NCI-H146 treated with DMSO at 0.1 percent for 48 hours (cell line): Measurements from ENCODE around the gene TMEM63A.
"Not testable (repeated sequence)": the region's sequence is repeated elsewhere in the genome, so short reads cannot be mapped to it uniquely, and the experiment has no call there.

ENCODE experiments used
- DNase-seq: peaks from one replicate; lab custom pipeline; 2025; ENCODE audit not compliant: unreplicated experiment; lab: John Stamatoyannopoulos, UW

TMEM63A gene

DNA sequence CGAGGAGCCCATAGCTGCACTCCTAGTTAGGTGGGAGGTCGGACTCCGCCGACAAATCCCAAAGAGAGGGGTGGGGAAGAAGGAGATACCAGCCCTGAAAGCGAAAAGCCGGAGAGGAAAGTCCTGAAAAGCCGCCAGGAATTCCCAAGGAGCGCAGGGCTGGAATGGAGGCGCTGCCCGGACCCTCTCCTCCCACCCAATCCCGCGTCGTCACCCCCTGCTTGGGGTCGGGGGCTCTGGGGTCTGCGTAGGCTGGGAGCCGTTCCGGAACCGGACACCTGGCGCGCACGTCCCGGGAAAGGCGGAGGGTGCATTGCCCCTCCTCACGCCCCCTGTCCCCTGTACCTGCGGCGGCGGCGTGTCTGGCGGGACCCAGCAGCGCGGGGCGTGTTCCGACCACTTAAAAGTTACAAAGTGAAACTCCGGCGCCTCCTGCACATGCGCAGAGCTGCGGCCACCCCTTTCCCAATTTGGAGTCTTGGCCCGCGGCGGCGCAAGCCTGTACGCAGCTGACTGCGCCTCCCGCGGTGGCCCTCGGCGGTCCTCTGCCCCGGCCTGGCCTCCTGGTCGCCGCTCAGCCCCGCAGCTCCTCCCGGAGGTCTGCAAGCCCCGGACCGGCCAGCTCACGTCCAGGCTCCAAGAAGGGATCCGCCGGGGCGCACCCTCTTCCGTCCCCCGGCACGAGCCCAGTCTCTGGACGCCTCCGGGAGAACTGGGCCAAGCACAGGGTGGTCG is at the start of gene TMEM63A:
TMEM63A (minus strand) TSS at position 422 of the 735 bp plus-strand sequence. CDS start 4,800 bp downstream, outside the sequence.
- no peak for DNase-seq

DNA sequence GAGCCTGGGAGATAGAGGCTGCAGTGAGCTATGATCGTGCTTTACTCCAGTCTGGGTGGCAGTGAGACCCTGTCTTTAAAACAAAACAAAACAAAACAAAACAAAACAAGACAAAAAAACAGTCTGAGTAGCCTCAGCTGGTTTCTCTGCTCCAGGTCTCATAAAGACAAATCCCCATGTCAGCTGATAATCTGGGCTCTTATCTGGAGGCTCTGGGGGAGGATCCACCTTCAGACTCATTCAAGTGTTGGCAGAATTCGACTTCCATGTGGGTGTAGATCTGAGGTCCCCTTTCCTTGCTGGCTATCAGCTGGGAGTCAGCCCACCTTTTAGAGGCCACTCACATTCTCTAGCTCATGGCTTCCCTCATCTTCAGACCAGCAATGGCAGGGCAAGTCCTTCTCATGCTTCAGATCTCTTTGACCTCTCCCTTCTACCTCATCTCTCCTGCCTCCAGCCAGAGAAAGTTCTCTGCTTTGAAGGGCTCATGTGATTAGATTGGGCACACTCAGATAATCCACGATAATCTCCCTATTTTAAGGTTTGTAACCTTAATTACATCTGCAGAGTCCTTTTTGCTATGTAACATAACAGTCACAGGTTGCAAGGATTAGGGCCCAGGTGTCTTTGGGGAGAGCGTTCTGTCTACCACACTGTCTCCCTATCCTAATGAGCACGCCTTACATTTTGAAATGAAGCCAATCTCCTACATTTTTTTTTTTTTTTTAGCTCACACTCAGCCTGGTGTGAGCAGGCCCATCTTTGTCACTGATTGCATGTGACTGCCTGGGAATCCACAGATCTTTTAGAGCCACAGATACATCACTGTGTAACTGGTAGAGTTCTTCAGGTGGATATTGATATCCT is 49.3 kb upstream of the TMEM63A start:
- DNase-seq = no peak

GRCh38 chr1:225930566-225930965 is 48.4 kb upstream of the TMEM63A start:
- DNase-seq = no peak

DNA sequence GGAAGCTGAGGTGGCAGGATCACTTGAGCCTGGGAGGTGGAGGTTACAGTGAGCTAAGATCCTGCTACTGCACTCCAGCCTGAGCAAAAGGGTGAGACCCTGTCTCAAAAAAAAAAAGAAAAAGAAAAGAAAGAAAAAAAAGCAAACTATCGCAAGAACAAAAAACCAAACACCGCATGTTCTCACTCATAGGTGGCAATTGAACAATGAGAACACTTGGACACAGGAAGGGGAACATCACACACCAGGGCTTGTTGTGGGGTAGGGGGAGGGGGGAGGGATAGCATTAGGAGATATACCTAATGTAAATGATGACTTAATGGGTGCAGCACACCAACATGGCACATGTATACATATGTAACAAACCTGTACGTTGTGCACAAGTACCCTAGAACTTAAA is 47.3 kb upstream of the TMEM63A start:
- DNase-seq = not testable (repeated sequence)

DNA sequence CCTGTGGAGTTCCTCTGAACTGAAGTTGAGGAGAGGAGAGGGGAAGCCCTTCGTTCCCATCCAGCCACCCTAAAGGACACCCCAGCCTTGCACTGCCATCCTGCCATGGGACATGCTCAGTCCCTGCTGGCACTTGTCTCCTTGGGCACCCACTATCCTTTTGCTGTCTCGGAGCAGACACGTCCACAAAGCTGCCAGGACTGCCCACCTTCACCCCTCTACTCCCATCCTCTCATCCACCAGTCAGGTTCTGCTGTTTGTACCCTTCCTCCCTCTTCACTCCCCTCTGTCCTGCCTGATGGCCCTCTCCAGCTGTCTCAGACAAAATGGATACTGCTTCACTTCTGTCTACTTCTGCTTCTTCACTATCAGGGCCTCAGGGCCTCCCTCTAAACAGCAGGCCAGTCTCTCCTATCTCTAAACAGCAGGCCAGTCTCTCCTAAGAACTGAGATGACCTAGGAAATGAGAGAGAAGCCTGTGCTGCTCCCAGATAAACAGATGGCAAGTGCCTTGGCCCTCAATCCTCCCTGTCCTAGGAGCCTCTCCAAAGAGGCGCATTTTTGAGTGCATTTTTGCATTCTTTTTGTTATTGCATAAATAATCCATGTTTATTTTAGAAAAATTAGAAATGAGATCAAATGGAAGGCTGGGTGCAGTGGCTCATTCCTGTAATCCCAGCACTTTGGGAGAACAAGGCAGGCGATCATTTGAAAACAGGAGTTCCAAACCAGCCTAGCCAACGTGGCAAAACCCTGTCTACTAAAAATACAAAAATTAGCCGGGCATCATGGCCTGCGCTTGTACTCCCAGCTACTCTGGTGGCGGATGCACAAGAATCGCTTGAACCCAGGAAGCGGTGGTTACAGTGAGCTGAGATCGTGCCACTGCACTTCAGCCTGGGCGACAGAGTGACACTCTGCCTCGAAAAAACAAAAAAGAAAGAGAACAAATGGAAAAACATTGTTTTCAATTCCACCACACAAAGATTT is 46.3 kb upstream of the TMEM63A start:
- no peak for DNase-seq

DNA sequence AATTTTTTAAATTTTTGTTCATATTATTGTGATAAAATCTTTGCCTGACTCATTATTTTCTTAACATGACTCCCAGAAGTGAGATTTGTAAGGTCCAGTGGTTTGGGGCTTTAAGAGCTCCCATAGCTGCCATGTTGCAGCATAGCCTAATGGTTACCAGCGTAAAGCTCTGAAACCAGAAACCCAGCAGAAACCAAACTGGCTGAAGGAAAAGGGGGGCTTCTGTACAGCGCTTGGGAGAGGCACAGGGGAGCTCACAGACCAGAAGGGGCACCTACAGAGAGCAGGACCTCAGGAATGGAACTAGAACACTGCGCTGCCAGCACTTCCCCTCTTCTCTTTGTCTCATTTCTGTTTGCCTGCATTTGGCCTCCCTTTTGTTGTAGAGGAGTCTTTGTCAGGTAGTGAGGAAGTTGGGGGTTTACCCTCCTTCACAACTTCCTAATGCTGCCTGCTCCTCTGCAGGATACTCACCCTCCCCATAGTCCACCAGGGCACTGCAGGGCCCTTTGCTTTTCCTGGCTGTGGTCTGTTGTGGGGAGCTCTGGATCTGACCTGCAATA is 44.5 kb upstream of the TMEM63A start:
- no peak for DNase-seq

GRCh38 chr1:225923692-225924555 is 41.7 kb upstream of the TMEM63A start, which contains the start of gene PYCR2:
Gene PYCR2 (minus strand): TSS chr1:225924250. CDS start chr1:225924110, 140 bp downstream.
- peak; percentile 96 for DNase-seq

DNA sequence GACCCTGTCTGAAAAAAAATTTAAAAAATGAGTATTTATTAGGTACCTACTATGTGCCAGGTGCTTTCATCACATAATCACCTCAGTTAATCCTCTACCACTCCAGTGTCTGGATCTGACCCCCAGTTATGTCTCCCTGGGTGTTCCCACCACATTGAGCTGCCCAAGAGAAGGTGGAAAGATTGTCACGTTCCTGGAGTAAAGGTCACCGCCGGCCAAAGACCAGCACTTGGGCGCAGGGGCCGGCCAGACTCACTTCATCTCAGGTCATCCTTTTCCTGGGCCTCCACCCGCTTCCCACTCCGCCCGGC is 41.2 kb upstream of the TMEM63A start:
- no peak for DNase-seq

DNA sequence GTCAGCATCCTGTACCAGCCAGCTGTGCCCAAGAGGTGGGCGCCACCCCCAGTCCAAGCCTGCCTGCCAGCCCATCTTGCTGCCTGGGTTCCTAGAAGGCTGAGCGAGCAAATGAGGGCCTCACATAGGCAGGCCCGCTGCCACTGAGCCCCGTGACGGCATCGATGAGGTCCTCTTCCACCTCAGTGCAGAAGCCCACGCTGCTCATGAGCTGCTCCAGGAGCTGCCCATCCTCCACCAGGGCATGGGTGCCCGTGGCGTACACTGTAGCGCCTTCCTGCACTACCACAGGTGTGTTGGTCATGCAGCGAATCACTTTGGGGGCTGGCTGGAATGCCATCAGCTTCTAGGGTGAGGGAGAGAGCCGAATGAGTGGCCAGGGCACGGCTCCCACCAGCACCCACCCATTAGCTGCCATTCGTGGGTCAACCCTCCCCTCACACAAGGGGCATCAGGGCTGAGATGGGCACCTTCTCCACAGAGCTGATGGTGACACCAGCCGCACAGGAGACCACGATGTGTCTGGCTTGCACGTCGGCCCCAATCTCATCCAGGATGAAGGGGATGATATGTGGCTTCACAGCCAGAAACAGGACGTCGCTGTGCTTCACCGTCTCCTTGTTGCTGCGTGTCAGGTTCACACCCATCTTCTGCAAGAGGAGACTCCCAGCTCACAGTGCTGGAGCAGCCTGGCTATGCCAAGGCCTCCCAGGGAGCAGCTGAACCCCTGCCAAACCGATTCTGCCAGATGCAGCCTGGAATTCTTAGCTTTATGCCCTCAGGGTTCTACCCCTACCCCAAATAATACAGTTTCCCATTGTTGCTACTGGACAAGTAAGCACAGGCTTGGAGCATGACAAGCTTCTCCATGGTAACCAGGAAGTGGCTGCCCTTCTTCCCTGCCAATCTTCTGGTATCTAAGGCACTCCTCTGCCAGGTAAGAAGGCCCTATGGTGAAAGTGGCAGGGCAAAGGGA is 39.8 kb upstream of the TMEM63A start:
- peak; percentile 16 for DNase-seq

DNA sequence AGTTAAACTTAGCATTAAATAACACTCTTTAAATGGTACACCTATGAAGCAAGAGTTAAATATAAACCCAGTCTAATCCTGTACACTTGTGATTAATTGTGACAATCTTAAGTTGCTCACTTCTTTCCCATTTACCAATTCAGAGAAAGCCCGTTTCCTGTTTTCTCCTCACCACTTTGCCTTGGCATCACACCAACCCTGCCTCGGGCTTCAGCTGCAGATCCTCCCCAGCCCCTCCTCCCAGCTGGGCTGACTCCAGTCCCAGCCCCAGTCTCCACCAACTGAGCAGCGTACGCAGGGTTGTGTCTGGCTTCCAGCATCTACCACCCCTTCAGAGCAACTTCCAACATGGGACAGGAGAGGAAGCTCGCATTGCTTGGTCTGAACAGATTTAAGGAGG is 37.7 kb upstream of the TMEM63A start:
- DNase-seq = no peak

GRCh38 chr1:225918280-225918679 is 36.1 kb upstream of the TMEM63A start:
- no peak for DNase-seq

DNA sequence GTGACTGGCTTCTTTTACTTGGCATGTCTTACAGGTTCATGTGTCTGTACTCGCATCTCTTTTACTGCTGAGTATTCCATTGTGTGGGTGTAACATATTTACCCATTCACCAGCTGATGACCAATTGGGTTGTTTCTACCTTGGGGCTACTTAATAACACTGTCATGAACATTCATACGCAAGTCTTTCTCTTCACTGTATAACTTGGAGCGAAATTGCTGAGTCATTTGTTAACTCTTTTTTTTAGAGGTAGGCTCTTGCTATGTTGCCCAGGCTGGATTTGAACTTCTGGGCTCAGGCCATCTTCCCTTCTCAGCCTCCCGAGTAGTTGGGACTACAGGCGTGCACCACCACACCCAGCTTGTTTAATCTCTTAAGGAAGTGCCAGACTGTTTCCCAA is 35.4 kb upstream of the TMEM63A start:
- no peak for DNase-seq

DNA sequence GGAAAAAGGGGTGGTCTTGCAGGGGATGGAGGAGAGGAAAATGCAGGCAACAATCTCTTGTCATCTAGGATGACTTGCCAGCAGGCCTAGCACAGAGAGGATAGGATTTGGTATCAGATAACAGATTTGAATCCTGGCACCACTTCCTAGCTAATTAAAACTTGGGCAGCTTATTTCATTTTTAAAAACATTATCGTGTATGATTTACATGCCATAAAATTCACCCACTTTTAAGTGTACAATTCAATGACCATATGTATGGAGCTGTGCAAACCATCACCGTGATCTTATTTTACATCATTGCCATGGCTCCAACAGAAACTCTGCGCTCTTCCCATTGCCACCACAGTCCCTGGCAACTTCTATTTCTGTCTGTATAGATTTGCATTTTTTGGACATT is 34.9 kb upstream of the TMEM63A start:
- no peak for DNase-seq

DNA sequence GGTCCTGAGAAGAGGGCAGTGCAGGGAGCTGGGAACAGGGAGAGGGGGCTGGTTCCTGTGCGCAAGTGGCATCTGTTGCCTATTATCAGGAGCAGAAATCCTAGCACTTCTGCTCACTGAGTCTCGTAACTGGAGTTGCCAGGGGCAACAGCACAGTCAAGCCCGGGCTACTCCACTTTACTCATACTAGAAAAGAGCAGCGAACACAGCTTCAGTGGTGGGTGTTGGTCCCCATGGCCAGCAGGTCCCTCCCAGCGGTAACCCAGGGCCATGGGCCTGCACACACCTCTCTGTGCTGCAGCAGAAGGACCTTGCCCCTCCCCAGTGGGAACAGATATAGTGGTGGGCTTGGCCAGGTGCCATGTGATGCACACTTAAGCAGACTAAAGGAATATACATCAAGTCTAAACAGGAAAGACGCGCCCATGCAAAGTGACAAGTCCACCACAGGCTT is 33.4 kb upstream of the TMEM63A start:
- DNase-seq = no peak

DNA sequence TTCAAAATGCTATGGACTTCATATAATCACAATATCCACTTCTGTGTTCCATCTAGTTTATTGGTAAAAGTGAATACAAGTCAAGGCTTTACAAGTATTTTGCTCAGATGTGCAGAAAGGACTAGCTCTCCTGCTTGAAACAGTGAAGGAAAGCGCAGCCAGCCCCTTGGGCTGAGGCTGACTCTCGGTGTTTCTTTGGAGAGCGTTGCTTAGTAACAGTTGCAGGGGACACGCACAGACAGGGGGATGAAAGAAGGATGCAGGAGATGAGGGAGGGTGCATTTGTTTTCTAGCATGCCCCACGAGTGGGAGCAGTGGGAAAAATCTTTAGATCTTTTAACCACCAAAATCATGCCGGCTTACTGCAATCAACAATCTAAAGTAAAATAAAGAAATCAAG is 32.8 kb upstream of the TMEM63A start:
- DNase-seq = no peak

DNA sequence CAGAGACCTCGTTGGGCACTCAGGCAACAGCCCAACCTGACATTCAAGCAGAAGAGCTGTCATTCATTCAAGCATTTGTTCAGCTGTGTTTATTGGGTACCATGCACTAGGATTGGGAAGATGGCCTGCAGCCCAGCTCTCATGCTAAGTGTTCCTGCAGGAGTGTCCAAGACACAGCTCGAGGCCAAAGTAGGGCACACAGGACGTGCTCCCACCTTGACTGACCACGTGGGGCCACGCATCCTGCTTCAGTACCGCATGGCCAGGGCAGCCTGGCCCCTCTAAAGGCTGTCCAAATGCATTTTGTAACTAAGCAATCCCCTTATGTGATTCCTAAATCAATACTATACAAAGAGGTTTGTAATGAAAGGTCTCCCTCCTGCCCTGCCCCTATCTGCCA is 32.2 kb upstream of the TMEM63A start:
- no peak for DNase-seq

DNA sequence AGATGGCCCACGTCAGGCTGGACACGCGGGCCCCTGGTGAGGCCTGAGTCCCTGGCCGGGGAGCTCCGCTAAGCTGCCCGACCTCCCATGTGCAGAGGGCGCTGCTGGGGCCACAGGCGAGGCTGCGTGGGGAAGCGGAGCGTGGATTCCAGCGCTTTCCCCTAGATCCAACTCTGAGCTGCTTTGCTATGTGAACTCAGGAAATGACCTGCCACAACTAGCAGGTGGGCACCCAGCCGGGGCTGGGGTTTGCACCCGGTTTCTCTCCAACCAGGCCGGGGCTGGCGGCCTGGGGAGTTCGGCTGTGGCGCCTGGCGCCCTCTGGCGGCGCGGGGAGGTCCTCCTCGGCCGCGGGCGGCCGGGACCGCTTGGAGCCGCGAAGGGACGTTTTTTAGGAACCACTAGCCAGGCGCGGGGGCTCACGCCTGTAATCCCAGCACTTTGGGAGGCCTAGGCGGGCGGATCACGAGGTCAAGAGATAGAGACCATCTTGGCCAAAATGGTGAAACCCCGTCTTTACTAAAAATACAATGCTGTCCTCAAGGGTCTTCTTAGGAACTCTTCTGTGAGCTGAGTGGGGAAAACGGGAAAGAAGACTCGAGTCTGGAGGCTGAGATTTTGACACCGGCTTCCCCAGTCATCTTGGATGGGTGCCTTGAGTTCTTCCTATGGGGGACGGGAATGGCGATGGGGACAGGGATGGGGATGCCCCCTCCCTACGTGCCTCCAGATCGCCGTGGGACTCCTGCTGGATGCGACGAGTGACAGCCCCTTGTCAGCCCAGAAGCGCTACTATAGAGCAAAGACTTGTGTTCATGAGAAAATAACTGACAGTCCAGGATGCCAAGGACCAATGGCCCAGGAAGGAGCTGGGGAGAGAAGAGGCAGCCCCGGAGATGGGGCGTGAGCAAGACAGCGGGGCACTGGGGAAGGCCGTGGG is 29.3 kb upstream of the TMEM63A start:
- no peak for DNase-seq

- DNase-seq = no peak
These were observed 27.3 kb upstream of the TMEM63A start for GRCh38 chr1:225909477-225909876.
